HepG2 (cell line): ENCODE results near the gene MMP24OS. TPM values are rescaled to one million over a fixed set of nuclear protein-coding genes. Genes with fewer than 3 reads are reported as not detected.
A peak's percentile ranks its signal among the peaks of the same experiment; 100 is the strongest.

Experiments
- ATF6 ChIP-seq: sonication (generic); formaldehyde crosslinking; conservative IDR thresholded peaks from 2 replicates; pipeline ENCODE4 v1.4.0; 2020; ENCODE audit warnings: missing genetic modification reagents
- CENPX ChIP-seq: sonication (generic); formaldehyde crosslinking; IDR thresholded peaks from 2 replicates; pipeline ENCODE4 v1.9.0; 2021; ENCODE audit warnings: mild to moderate bottlenecking, missing genetic modification reagents, moderate library complexity
- FOXO4 ChIP-seq: sonication (generic); formaldehyde crosslinking; conservative IDR thresholded peaks from 2 replicates; pipeline ENCODE4 v1.8.1; 2023; ENCODE audit warnings: missing genetic modification reagents
- HDAC1 ChIP-seq: sonication (generic); formaldehyde crosslinking; IDR thresholded peaks from 2 replicates; pipeline ENCODE4 v1.5.1; 2020; ENCODE audit warnings: mild to moderate bottlenecking, missing genetic modification reagents
- MBD4 ChIP-seq: IDR thresholded peaks from 2 replicates; pipeline ENCODE4 v1.6.1; 2012; ENCODE audit warnings: low read length, inconsistent platforms, borderline replicate concordance
- MEF2D ChIP-seq: sonication (generic); formaldehyde crosslinking; IDR thresholded peaks from 2 replicates; pipeline ENCODE4 v1.5.1; 2020; ENCODE audit warnings: mild to moderate bottlenecking, missing genetic modification reagents
- RARG ChIP-seq: sonication (generic); formaldehyde crosslinking; IDR thresholded peaks from 2 replicates; pipeline ENCODE4 v1.4.0; 2020; ENCODE audit warnings: low read depth, mild to moderate bottlenecking, missing genetic modification reagents
- RXRB ChIP-seq: IDR thresholded peaks from 2 replicates; pipeline ENCODE4 v1.6.1; 2016; ENCODE audit warnings: borderline replicate concordance, missing genetic modification reagents, missing compliant biosample characterization
- SAFB2 ChIP-seq: sonication (generic); formaldehyde crosslinking; IDR thresholded peaks from 2 replicates; pipeline ENCODE4 v1.5.1; 2020; ENCODE audit warnings: missing genetic modification reagents, low read depth, mild to moderate bottlenecking, borderline replicate concordance
- SIX4 ChIP-seq: sonication (generic); formaldehyde crosslinking; IDR thresholded peaks from 2 replicates; pipeline ENCODE4 v1.4.0; 2020; ENCODE audit warnings: missing genetic modification reagents
- TFDP2 ChIP-seq: sonication (generic); formaldehyde crosslinking; IDR thresholded peaks from 2 replicates; pipeline ENCODE4 v1.4.0; 2020; ENCODE audit warnings: missing genetic modification reagents
- ZBTB25 ChIP-seq: IDR thresholded peaks from 2 replicates; pipeline ENCODE4 v1.6.1; 2018; ENCODE audit warnings: missing genetic modification reagents
- ZFP41 ChIP-seq: sonication (generic); formaldehyde crosslinking; IDR thresholded peaks from 2 replicates; pipeline ENCODE4 v1.4.0; 2020; ENCODE audit warnings: mild to moderate bottlenecking, missing genetic modification reagents, borderline replicate concordance
- ZNF367 ChIP-seq: sonication (generic); formaldehyde crosslinking; IDR thresholded peaks from 2 replicates; pipeline ENCODE4 v1.4.0; 2020; ENCODE audit warnings: missing genetic modification reagents, borderline replicate concordance
- ZNF431 ChIP-seq: sonication (generic); formaldehyde crosslinking; IDR thresholded peaks from 2 replicates; pipeline ENCODE4 v1.9.0; 2022; ENCODE audit warnings: missing genetic modification reagents, low read depth, mild to moderate bottlenecking, borderline replicate concordance
- ZNF589 ChIP-seq: sonication (generic); formaldehyde crosslinking; conservative IDR thresholded peaks from 2 replicates; pipeline ENCODE4 v1.8.0; 2022; ENCODE audit warnings: mild to moderate bottlenecking, moderate library complexity, missing genetic modification reagents
- polyA plus RNA-seq, 8 experiments: library from polyadenylated mRNA; depleted of rRNA in 3 of 8; stranded (reverse) in 7 of 8; unstranded in 1 of 8; fragments of >200 nt; fragmentation: Illumina TruSeq in 4 of 8; extraction: Trizol in 4 of 8; gene quantifications; 2 replicates each; pipeline versions ENCODE4 v1.2.1 to v1.2.3, GENCODE V29; 2011 to 2016; ENCODE audit warnings: low read depth in 4 of 8, missing spikeins in 1 of 8, mixed read lengths in 1 of 8; ENCODE audit not compliant: insufficient read depth in 1 of 8
- total RNA-seq, 5 experiments: library from RNA; depleted of rRNA; stranded (reverse); fragments of >200 nt; fragmentation: Illumina TruSeq; extraction: Trizol; gene quantifications; 2 replicates each; pipeline ENCODE4 v1.2.3, GENCODE V29; 2016; ENCODE audit warnings: low read depth in 1 of 5
- TF ChIP-seq, protein P1 (sequence below): sonication (generic); formaldehyde crosslinking; IDR thresholded peaks from 2 replicates; pipeline ENCODE4 v1.4.0; 2020; ENCODE audit warnings: missing genetic modification reagents

The MMP24OS gene
- total and polyA plus RNA-seq, 2 of the 13 experiments (the other 11 are each of a cell fraction or from before 2014, with no cell fraction given) = 6.0 to 8.5 TPM

DNA sequence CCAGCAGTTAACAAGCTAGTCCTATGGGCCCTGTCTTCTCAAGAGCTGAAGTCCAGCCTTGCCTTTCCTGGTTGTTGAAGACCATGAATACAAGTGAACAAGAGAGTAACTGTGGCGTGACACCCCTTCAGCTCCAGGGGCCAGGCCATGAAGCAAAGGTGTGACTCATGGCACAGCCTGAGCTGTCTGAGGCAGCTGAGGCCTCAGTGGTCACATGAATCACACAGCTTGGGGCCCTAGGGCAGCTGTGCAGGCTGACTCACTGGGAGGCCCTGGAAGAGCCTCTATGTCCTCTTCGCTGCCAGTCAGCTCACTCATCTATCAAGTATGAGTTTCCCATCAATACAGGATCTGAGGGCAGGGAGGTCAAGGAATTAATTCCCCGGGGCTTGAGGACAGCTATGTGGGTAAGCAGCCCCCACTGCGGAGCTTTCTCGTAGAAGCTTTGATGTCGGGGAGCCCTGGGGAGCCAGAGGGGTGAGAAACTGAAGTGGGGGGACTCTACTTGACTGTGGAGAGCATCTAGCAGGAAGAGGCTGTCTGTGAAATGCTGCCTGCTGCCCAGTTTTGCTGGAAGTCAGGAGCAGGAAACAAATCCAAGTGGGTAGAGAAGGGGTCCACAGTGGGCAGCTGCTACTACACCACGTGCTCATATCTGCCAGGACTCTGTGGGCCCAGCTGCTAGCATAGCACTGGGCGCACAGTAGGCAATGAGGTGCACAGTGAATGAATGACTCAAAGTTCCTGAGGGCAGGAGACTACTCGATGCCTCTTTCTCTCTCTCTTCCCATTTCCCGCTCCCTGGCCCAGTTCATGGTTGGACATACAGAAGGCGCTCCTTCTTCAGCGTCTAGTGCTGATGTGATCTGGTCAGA, 28.0 kb upstream of the MMP24OS start (continued):
- TF ChIP-seq ATF6 (CRISPR knock-in tag) = no peak
- TF ChIP-seq RXRB (CRISPR knock-in tag) = peak; percentile 80
- TF ChIP-seq HDAC1 (CRISPR knock-in tag) = no peak; the same call in 1 of the 2 replicates
- TF ChIP-seq ZBTB25 (CRISPR knock-in tag) = peak; percentile 57; the same call in 1 of the 2 replicates
- peak; percentile 85 for TF ChIP-seq ZNF589 (CRISPR knock-in tag)
- TF ChIP-seq MEF2D (CRISPR knock-in tag) = no peak
- TF ChIP-seq SIX4 (CRISPR knock-in tag) = peak; percentile 24; the same call in 1 of the 2 replicates
- TF ChIP-seq ZFP41 (CRISPR knock-in tag) = no peak
- no peak for TF ChIP-seq TFDP2 (CRISPR knock-in tag)
- TF ChIP-seq ZNF367 = no peak
- no peak for TF ChIP-seq MBD4
- TF ChIP-seq SAFB2 (CRISPR knock-in tag) = no peak
- TF ChIP-seq ZNF431 = no peak
- TF ChIP-seq FOXO4 (CRISPR knock-in tag) = no peak
- TF ChIP-seq CENPX (CRISPR knock-in tag) = no peak
- TF ChIP-seq, protein P1, sequence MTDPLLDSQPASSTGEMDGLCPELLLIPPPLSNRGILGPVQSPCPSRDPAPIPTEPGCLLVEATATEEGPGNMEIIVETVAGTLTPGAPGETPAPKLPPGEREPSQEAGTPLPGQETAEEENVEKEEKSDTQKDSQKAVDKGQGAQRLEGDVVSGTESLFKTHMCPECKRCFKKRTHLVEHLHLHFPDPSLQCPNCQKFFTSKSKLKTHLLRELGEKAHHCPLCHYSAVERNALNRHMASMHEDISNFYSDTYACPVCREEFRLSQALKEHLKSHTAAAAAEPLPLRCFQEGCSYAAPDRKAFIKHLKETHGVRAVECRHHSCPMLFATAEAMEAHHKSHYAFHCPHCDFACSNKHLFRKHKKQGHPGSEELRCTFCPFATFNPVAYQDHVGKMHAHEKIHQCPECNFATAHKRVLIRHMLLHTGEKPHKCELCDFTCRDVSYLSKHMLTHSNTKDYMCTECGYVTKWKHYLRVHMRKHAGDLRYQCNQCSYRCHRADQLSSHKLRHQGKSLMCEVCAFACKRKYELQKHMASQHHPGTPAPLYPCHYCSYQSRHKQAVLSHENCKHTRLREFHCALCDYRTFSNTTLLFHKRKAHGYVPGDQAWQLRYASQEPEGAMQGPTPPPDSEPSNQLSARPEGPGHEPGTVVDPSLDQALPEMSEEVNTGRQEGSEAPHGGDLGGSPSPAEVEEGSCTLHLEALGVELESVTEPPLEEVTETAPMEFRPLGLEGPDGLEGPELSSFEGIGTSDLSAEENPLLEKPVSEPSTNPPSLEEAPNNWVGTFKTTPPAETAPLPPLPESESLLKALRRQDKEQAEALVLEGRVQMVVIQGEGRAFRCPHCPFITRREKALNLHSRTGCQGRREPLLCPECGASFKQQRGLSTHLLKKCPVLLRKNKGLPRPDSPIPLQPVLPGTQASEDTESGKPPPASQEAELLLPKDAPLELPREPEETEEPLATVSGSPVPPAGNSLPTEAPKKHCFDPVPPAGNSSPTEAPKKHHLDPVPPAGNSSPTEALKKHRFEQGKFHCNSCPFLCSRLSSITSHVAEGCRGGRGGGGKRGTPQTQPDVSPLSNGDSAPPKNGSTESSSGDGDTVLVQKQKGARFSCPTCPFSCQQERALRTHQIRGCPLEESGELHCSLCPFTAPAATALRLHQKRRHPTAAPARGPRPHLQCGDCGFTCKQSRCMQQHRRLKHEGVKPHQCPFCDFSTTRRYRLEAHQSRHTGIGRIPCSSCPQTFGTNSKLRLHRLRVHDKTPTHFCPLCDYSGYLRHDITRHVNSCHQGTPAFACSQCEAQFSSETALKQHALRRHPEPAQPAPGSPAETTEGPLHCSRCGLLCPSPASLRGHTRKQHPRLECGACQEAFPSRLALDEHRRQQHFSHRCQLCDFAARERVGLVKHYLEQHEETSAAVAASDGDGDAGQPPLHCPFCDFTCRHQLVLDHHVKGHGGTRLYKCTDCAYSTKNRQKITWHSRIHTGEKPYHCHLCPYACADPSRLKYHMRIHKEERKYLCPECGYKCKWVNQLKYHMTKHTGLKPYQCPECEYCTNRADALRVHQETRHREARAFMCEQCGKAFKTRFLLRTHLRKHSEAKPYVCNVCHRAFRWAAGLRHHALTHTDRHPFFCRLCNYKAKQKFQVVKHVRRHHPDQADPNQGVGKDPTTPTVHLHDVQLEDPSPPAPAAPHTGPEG (CRISPR knock-in tag) = no peak
- TF ChIP-seq RARG = no peak; the same call in 1 of the 2 replicates
